ENCODE measurements around the gene COL8A1. TPM values are rescaled to one million over a fixed set of nuclear protein-coding genes. Genes with fewer than 3 reads are reported as not detected.

The COL8A1 gene
- total RNA-seq, 1 donor from 2014 or later: 0.09 TPM

GRCh38 chr3:99772671-99773070, 134.3 kb downstream of the COL8A1 start:
- Mint-ChIP-seq H3K27ac (no peak overlapping the region), H3K36me3 (ENCODE audit: low read depth) (no peaks in the 10 kb centered on the region), H3K4me1 (no peaks in the 10 kb centered on the region), H3K9me3 (no peaks in the 10 kb centered on the region), H3K27me3 (peaks cover 15% of the 10 kb centered on the region), H3K4me3 (no peak overlapping the region)
- ChIA-PET POLR2A (no interaction called here), CTCF (no interaction called here)
- ATAC-seq (ENCODE audit: low read depth) (no peak), DNase-seq (no peak)
- intact Hi-C loops (cut with micrococcal nuclease): no loop called here
- TF ChIP-seq, protein P1, sequence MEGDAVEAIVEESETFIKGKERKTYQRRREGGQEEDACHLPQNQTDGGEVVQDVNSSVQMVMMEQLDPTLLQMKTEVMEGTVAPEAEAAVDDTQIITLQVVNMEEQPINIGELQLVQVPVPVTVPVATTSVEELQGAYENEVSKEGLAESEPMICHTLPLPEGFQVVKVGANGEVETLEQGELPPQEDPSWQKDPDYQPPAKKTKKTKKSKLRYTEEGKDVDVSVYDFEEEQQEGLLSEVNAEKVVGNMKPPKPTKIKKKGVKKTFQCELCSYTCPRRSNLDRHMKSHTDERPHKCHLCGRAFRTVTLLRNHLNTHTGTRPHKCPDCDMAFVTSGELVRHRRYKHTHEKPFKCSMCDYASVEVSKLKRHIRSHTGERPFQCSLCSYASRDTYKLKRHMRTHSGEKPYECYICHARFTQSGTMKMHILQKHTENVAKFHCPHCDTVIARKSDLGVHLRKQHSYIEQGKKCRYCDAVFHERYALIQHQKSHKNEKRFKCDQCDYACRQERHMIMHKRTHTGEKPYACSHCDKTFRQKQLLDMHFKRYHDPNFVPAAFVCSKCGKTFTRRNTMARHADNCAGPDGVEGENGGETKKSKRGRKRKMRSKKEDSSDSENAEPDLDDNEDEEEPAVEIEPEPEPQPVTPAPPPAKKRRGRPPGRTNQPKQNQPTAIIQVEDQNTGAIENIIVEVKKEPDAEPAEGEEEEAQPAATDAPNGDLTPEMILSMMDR (IDR thresholded peaks at IDR 0.05): no peak

DNA sequence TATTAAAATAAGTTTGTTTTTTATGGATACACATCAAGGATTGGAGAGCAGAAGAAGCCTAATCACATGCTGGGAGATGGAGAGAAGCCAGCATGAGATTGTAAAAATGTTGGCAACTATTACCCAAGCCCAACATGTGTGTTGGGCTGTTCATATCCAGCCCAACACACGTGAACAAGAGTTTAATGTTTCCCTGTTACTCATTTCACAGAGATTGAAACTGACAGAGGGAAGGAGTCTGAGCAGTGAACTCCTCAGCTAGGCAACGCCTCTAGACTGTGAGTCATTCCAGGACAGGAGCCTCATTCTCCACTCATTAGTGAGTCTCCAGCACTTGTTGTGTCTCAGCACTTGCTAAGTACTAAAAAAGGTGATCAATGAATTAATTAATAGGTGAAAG, 136.1 kb downstream of the COL8A1 start:
- Mint-ChIP-seq H3K27ac (no peak overlapping the region), H3K9me3 (no peaks in the 10 kb centered on the region), H3K36me3 (ENCODE audit: low read depth) (no peaks in the 10 kb centered on the region), H3K27me3 (peaks cover 15% of the 10 kb centered on the region), H3K4me1 (no peaks in the 10 kb centered on the region), H3K4me3 (no peak overlapping the region)
- ATAC-seq (ENCODE audit: low read depth) (no peak), DNase-seq (no peak)
- ChIA-PET POLR2A (no interaction called here), CTCF (no interaction called here)
- intact Hi-C loops (cut with micrococcal nuclease): no loop called here
- TF ChIP-seq, protein P1 (IDR thresholded peaks at IDR 0.05): no peak

GRCh38 chr3:99776516-99777209, 138.3 kb downstream of the COL8A1 start:
- no peak for ATAC-seq (ENCODE audit: low read depth)

DNA sequence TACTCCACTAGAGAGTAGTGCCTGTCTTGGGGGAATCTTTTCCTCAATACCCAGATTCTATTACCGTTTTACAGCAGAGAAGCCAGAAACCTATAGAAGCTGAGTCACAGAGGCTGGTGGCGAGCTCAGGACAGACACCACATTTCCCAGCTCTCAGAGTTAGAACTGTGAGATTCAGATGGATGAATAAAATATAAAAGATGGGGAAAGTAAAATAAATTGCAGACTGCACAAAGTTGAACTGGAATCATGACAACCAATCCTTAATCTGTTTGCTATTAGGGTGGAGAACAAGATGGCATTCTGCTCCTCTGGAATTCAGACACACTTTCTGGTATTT, 138.8 kb downstream of the COL8A1 start:
- intact Hi-C loops (cut with micrococcal nuclease): no loop called here

More at GRCh38 chr3:99776516-99777209, 138.3 kb downstream of the COL8A1 start:
- intact Hi-C loops (cut with micrococcal nuclease): no loop called here
- H3K9me3 Mint-ChIP-seq: no peaks in the 10 kb centered on the region
- H3K4me3 Mint-ChIP-seq: no peak overlapping the region
- CTCF ChIA-PET: no interaction called here
- H3K27ac Mint-ChIP-seq: no peak overlapping the region
- H3K4me1 Mint-ChIP-seq: no peaks in the 10 kb centered on the region
- H3K36me3 Mint-ChIP-seq (ENCODE audit: low read depth): no peaks in the 10 kb centered on the region
- peaks cover 25% of the 10 kb centered on the region for H3K27me3 Mint-ChIP-seq
- POLR2A ChIA-PET: no interaction called here
- no peak for DNase-seq
- TF ChIP-seq, protein P1 (IDR thresholded peaks at IDR 0.05): no peak

GRCh38 chr3:99777708-99778107, 139.3 kb downstream of the COL8A1 start:
- CTCF ChIA-PET: no interaction called here
- H3K9me3 Mint-ChIP-seq: no peaks in the 10 kb centered on the region
- POLR2A ChIA-PET: no interaction called here
- TF ChIP-seq, protein P1 (IDR thresholded peaks at IDR 0.05): no peak
- intact Hi-C loops (cut with micrococcal nuclease): no loop called here
- ATAC-seq (ENCODE audit: low read depth) (no peak), DNase-seq (no peak)
- no peak overlapping the region for H3K27ac Mint-ChIP-seq
- H3K27me3 Mint-ChIP-seq: peaks cover 25% of the 10 kb centered on the region
- no peaks in the 10 kb centered on the region for H3K36me3 Mint-ChIP-seq (ENCODE audit: low read depth)
- H3K4me1 Mint-ChIP-seq: no peaks in the 10 kb centered on the region
- no peak overlapping the region for H3K4me3 Mint-ChIP-seq

More for the DNA sequence above, 138.8 kb downstream of the COL8A1 start:
- no peak for DNase-seq
- TF ChIP-seq, protein P1 (IDR thresholded peaks at IDR 0.05): no peak
- no peak overlapping the region for H3K27ac Mint-ChIP-seq
- CTCF ChIA-PET: no interaction called here
- POLR2A ChIA-PET: no interaction called here
- H3K36me3 Mint-ChIP-seq (ENCODE audit: low read depth): no peaks in the 10 kb centered on the region
- no peaks in the 10 kb centered on the region for H3K9me3 Mint-ChIP-seq
- ATAC-seq (ENCODE audit: low read depth): no peak
- no peaks in the 10 kb centered on the region for H3K4me1 Mint-ChIP-seq
- H3K27me3 Mint-ChIP-seq: peaks cover 25% of the 10 kb centered on the region
- no peak overlapping the region for H3K4me3 Mint-ChIP-seq

Measured in activated B cell treated with CpG ODN at 0.5 μM for 24 hours (primary cell).